GM21526 (cell line): ENCODE measurements around the gene BRME1.

Source experiments
- ATAC-seq: cut with Tn5 transposase; IDR thresholded peaks from one replicate; pipeline ENCODE4 v1.9.1; 2021; ENCODE audit warnings: moderate library complexity; ENCODE audit not compliant: unreplicated experiment, low FRiP score

Gene BRME1

GRCh38 chr19:13848798-13849676 lies 56.9 kb downstream of the BRME1 start:
- ATAC-seq: no peak

- no peak for ATAC-seq
Observed at GRCh38 chr19:13848340-13848677, 57.6 kb downstream of the BRME1 start.

DNA sequence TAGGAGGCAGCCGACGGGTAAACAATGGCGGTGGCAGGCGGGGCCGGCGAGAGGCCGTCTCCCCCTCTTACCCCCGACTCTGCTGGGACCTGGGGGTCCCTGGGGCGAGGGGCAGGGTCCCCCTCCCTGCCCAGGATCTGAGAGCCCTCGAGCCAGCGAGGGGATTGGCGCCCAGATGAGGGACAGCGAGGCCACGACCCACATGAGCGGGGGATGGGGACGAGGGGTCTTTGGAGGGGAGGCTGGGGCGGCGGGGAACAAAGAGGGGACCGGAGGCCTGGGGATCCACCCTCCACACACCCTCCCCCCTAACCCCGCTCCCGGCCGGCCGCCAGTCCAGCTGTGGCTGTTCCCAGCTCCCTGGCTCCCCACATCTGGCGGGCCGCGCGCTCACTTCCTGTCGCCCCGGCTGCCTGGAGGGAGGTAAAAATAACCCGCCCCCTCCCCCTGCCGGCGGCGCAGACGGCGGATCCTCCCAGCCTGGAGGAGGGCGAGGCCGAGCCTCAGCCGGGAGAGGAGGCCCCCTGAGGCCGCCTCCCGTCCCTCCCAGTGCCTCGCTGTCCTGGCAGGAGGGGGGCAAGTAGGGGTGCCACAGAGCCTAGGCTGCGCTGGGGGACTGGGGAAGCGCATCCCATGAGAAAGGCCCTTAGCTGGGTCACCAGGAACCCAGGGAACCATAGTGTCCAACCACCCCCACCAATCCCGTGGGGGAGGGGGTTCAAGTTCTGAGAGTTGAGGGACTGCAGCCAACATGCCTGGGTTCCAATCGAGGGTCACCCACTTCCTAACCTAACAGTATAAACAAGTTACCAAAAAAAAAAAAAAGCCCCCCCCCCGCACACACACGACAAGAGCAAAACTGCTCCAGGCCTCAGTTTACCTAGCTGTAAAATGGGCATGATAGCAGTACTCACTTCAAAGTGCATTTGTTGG lies 58.2 kb downstream of the BRME1 start:
- ATAC-seq: no peak

GRCh38 chr19:13846557-13847406 lies 59.1 kb downstream of the BRME1 start:
- ATAC-seq: peak; percentile 57

- no peak for ATAC-seq
Observed at GRCh38 chr19:13844130-13844631, 61.7 kb downstream of the BRME1 start.

DNA sequence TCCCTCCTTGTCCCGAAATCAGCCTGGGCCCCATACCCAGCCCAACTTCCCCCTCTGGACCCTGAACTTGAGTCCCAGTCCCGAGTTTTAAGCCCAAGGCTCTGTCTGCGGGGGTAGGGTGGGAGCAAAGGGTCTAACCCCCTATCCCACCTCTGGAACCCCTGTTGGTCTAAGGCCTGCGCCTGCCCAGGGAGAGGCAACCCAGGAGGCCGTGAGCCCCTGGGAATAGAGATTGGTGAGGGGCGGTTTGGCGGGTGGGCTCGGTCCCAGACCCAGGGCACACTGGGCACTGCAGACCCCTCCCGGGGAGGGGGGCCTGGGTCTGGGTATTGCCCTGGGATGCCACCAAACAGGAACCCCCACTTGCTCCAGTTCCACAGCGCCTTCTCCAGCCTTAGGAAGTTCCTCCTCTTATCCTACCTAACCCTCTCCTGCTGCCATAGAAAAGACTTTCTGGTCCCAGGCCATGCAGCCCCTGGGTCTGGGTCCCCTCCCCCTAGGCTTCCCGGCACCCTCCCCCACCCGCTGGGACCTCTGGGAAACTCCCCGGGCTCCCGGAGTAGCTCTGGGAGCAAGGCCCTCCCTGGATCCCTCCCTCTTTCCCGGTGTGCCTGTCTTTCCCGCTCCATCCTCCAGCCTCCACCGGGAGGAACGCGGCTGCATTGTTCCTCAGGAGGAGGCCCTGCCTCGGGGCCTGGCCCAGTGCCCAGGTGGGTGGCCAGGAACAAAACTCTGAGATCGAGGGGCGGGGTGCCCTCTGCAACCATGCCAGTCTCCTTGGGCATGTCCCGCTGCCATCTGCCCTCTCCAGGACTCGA lies 62.6 kb downstream of the BRME1 start:
- no peak for ATAC-seq

DNA sequence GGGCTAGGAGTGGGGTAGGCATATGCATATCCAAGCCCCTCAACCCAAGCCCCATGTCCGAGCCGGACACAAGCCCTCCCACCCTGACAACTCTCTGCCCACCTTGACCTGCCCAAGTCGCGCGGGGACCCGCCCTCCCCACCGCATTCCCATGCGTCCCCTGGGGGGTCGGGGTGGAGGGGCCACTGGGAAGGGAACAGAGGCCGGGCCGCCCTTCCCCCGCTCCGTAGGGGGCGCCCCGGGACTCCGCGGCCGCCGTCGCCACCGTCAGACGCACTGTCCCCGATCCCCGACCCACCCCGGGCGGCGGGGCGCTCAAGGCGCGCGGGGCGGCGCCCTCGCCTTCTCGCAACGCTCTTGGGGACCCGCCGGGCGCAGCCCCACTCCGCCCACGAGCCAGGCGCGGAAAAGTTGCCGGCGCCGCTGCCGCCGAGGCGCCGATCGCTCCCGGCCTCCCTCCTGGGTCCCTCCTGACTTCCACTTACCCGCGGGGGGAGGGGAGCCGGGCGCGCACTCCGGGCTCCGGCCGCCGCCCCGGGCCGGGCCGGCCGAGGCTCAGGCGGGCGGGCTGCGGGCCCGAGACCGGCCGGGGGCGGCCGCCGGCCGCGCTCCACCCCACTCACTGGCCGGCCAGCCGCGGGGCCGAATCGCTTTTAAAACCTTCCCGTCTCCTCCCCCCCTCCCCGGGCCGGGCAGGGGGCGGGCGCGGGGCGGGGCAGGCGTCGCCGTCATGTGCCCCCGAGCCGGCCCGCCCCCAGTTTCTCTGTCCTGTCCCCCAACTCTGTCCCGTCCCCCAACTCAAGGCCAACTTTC lies 63.4 kb downstream of the BRME1 start:
- no peak for ATAC-seq

DNA sequence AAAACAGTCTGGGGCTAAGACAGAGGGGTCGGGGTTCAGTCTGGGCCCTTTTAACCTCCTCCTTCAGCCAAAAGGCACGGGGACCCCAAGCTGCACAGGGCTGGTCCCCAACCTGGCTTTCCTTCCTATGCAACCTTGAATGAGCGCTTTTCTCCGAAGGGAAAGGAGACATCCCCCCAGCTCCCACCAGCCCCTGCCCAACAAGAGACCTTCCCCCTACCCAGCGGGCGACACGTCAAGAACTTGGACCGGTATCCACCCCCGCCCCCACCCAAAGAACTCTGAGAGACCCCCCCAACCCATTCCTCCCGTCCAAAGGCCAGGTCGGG lies 64.0 kb downstream of the BRME1 start:
- ATAC-seq: no peak

DNA sequence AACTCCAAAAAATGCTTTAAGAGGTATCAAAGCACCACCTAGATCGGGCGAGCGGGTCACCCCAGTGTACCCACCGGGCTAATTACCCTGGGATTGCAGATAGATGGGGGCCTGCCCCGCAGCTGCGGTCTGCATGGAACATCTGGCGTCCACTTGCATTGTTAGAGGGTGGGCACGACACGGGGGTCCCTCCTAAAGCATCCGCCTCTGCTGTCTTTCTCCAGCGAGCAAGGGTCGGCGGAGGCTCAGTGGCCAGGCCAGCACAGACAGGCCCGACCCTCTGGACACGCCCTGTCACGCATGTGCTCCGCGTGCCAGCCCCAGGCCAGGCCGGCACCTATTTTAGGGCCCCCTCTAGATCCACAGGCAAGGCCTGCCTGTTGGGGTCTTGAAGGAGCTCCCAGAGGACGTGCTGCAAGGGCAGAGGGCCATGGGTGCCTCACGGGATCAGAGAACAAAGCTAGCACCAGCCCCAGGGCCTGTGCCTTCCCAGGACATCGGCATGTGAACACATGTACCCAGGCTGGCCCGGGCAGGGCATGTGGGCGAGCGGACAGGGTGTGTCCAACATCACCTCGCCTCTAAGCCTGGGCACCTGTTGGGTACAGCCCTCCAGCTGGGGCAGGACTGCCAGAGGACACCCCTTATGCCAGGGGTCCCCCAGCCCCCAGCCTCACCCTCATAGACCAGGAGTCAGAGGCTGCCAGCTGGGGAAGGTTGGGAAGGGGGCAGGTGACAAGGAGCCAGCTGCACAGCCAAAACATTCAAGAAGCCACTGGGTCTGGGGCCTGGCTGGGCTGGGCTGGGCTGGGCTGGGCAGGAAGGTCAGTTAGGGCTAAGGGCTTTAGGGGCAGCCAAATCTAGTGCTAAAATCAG lies 64.6 kb downstream of the BRME1 start:
- no peak for ATAC-seq

- no peak for ATAC-seq
Observed at GRCh38 chr19:13840305-13841085, 65.4 kb downstream of the BRME1 start.

- ATAC-seq: no peak
Observed at GRCh38 chr19:13839938-13840304, 66.0 kb downstream of the BRME1 start.

DNA sequence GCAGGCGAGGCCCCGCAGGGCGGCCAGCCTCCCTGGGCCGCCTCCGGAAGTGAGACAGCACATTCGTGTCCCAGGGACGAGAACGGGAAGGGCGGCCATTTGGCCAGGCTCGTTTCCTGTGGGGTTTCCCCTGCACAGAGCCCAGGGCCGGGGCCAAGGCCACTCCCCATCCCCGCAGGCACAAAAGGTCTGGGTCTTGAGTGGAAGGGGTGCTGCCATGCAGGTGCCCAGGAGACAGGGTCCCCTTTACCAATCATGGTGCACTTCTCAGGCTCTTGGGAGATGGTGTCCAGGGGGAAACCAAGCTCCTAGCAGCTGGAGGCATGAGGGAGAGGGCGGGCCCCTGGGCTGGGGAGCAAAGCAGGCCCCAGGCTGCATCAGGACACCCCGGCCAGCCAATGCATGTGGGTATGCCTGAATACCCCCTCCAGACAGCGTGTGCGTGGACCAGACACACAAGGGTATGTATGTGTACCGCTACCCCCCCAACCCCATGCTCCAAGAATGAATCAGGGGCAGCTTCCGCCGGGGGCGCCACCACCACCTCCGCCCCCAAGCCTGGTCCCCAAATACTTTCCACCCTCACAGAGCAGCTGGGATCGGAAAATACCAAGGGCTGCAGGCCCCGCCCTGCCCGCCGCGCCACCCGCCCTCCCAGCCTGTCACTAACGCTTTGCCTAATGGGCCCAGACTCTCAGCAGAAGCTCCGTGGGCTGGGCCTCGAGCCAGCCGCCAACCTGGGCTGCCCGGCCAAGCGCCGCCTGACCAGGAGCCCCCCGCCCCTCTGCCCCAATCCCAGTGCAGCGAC lies 66.6 kb downstream of the BRME1 start:
- no peak for ATAC-seq

GRCh38 chr19:13838435-13839129 lies 67.3 kb downstream of the BRME1 start:
- no peak for ATAC-seq

- ATAC-seq: no peak
Observed at GRCh38 chr19:13835791-13836723, 69.9 kb downstream of the BRME1 start.
